Right atrium auricular region (tissue), 2 donors: Measurements from ENCODE around the gene ABITRAM. TPM values are rescaled to one million over a fixed set of nuclear protein-coding genes. Genes with fewer than 3 reads are reported as not detected.

ENCODE experiments used
- DNase-seq: peaks from one replicate; pipeline ENCODE4 v3.0.0-alpha.2; 2019; ENCODE audit warnings: low spot score
- H3K27ac ChIP-seq, 2 donors: fragments of 200-600 bp; sonication (generic); 1 replicate in 1 of 2; 2 replicates in 1 of 2; pipeline ENCODE4 v1.5.1; 2016 to 2019
- H3K27me3 ChIP-seq, 2 donors: fragments of 200-600 bp; sonication (generic); one replicate each; pipeline versions ENCODE4 v1.5.1 to v1.6.0; 2017 to 2019
- H3K36me3 ChIP-seq: fragments of 200-600 bp; sonication (generic); one replicate; pipeline ENCODE4 v1.5.1; 2016
- H3K4me1 ChIP-seq, 2 donors: fragments of 200-600 bp; sonication (generic); one replicate each; pipeline versions ENCODE4 v1.5.1 to v1.6.0; 2017 to 2019
- H3K4me3 ChIP-seq, 2 donors: fragments of 200-600 bp; sonication (generic); 1 replicate in 1 of 2; 2 replicates in 1 of 2; pipeline ENCODE4 v1.5.1; 2017 to 2019; ENCODE audit warnings: mild to moderate bottlenecking in 1 of 2, moderate library complexity in 1 of 2
- H3K9me3 ChIP-seq, 2 donors: fragments of 200-600 bp; sonication (generic); one replicate each; pipeline ENCODE4 v1.5.1; 2019
- total RNA-seq, 2 donors: library from RNA; depleted of rRNA; stranded (reverse); fragments of >200 nt; gene quantifications; one replicate each; pipeline ENCODE4 v1.1.0, GENCODE V29; 2016
- TF ChIP-seq, protein P1 (sequence below), 2 donors: fragments of 200-600 bp; sonication (generic); IDR thresholded peaks; one replicate each; pipeline ENCODE4 v1.5.1; 2019; ENCODE audit warnings: antibody characterized with exemption in 2 of 2

Gene ABITRAM
- total RNA-seq, 2 donors from 2014 or later: 6.1 to 7.3 TPM

DNA sequence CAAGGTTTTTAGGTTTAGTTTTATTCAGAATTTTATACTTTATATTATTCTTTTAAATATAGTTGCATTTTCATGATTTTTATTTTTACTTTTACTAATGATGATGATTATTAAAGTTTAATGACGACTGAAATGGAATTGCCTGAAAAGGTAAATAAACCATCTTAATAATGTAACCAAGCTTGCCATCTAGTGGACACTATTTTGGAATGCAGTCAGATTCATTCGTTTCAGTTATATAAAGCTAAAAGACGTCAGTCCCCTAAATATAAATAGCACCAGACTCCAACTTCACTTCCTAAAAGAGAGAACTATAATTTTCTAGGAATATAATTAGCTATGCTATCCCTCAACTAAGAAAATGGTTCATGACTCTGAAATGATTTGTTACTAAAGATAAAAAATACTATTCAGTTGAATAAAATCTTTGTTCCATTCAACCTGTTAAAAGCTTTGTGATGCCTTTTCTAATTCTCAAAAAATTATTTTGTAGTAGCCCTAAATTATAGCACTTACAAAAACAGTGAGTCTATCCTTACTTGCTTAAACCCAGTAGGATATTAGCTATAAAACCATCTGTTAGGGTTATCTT, 19.9 kb downstream of the ABITRAM start:
- DNase-seq: no peak
- Histone ChIP-seq H3K36me3 (peaks cover 4% of the 10 kb centered on the region), H3K9me3 (no peaks in the 10 kb centered on the region), H3K4me1 (peaks cover 0 to 12% of the 10 kb centered on the region in 2 donors), H3K27ac (peak overlapping the region; percentile 60 to 79), H3K4me3 (no peak overlapping the region), H3K27me3 (no peaks in the 10 kb centered on the region)
- TF ChIP-seq, protein P1, sequence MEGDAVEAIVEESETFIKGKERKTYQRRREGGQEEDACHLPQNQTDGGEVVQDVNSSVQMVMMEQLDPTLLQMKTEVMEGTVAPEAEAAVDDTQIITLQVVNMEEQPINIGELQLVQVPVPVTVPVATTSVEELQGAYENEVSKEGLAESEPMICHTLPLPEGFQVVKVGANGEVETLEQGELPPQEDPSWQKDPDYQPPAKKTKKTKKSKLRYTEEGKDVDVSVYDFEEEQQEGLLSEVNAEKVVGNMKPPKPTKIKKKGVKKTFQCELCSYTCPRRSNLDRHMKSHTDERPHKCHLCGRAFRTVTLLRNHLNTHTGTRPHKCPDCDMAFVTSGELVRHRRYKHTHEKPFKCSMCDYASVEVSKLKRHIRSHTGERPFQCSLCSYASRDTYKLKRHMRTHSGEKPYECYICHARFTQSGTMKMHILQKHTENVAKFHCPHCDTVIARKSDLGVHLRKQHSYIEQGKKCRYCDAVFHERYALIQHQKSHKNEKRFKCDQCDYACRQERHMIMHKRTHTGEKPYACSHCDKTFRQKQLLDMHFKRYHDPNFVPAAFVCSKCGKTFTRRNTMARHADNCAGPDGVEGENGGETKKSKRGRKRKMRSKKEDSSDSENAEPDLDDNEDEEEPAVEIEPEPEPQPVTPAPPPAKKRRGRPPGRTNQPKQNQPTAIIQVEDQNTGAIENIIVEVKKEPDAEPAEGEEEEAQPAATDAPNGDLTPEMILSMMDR (IDR thresholded peaks at IDR 0.05): peak; percentile 40 to 75

DNA sequence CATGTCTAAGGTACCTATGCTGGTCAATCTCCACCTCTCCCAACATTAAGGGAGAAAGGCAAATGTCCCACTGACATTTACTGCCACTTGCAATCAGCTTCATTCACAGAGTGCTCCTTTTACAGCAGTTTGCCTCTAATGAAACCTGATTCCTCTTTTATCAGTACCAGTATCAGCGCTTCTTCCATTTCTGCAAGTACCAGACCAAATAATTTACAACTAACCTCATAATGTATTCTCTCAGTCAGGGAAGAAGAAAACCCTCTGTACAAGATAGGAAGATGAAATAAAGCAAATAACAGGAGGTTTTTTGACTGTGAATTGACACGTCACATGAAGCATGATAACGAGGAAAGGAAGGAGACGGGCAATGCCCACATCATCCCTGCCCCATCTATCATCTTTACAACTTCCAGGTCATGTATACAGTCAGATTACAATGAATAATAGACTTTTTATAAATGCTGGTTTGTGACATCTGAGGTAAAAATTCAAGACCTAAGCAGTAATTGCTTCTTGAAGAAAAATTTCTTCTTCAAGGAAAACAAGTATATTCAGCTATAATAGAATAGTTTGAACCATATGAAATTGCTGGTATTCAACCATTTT, 21.9 kb downstream of the ABITRAM start:
- Histone ChIP-seq H3K4me1 (peaks cover 0 to 17% of the 10 kb centered on the region in 2 donors), H3K27ac (peak overlapping the region; percentile 27 to 79), H3K27me3 (no peaks in the 10 kb centered on the region), H3K9me3 (no peaks in the 10 kb centered on the region), H3K36me3 (peaks cover 9% of the 10 kb centered on the region), H3K4me3 (no peak overlapping the region)
- DNase-seq: no peak
- TF ChIP-seq, protein P1 (IDR thresholded peaks at IDR 0.05): no peak

DNA sequence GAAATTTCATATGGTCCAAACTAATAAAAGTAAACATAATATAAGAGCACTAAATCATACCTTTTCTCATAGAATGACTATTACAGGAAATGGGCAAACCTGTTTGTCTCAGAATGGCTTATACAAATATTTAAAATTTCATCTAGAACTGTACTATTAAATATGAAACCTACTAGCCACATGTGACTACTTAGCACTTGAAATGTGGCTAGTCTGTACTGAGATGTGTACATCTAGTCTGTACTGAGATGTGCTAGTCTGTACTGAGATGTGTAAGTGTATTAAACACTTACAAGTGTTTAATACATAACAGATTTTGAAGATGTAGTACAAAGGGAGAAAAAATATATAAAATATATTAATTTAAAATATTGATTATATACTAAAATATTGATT, 22.4 kb downstream of the ABITRAM start:
- DNase-seq: no peak
- Histone ChIP-seq H3K27ac (no peak overlapping the region), H3K36me3 (peaks cover 14% of the 10 kb centered on the region), H3K4me1 (peaks cover 0 to 20% of the 10 kb centered on the region in 2 donors), H3K4me3 (no peak overlapping the region), H3K27me3 (no peaks in the 10 kb centered on the region), H3K9me3 (no peaks in the 10 kb centered on the region)
- TF ChIP-seq, protein P1 (IDR thresholded peaks at IDR 0.05): no peak

DNA sequence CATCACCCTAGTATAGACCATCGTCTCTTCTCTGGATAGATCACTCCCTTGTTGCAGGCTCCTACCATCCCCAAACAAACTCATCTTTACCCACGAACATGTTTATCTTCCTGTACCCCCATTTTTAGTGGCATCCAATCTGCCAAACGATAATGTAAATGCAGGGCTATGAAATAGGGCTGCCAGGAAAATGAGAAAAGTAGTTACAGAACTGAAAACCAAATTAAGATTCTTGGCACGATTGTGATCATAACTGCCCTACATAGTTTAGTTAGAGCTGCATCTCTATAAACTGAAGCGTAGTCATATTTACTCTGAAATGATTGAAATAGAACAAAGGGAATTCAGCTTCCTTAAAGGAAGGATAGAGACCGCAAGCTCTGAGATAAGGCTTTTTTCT, 26.1 kb downstream of the ABITRAM start:
- DNase-seq: no peak
- Histone ChIP-seq H3K36me3 (peaks cover 18% of the 10 kb centered on the region), H3K4me3 (no peak overlapping the region), H3K9me3 (no peaks in the 10 kb centered on the region), H3K4me1 (peaks cover 0 to 23% of the 10 kb centered on the region in 2 donors), H3K27me3 (no peaks in the 10 kb centered on the region), H3K27ac (peak overlapping the region in 1 of 2 donors; percentile 1)
- TF ChIP-seq, protein P1 (IDR thresholded peaks at IDR 0.05): no peak

DNA sequence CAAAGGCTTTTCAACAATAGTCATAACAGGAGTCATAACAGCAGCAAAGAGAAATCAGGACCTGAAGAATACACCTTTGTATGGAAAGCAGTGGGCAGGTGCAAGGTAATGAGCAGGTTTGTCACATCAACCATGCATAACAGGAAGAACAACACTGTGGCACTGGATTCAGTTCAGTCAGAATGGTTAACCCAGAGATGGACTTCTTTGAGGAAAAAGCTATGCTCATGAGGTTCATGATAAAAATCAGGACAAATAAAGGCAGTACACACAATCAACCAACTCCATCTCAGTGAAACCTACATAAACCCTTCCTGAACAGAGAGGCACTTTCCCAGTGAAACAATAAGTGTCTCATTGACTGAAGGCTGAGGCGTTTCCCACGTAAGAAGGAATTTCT, 27.0 kb downstream of the ABITRAM start:
- H3K4me1 ChIP-seq: peaks cover 0 to 22% of the 10 kb centered on the region in 2 donors
- no peaks in the 10 kb centered on the region for H3K27me3 ChIP-seq
- TF ChIP-seq, protein P1 (IDR thresholded peaks at IDR 0.05): no peak
- no peak for DNase-seq
- no peak overlapping the region for H3K4me3 ChIP-seq
- no peak overlapping the region for H3K27ac ChIP-seq
- no peaks in the 10 kb centered on the region for H3K9me3 ChIP-seq
- H3K36me3 ChIP-seq: peaks cover 21% of the 10 kb centered on the region
